Large intestine (tissue), 12 donors: ENCODE data around the gene RRN3. TPM values are rescaled to one million over a fixed set of nuclear protein-coding genes. Genes with fewer than 3 reads are reported as not detected.
A peak's percentile ranks its signal among the peaks of the same experiment; 100 is the strongest.
"Not testable (repeated sequence)": the region's sequence is repeated elsewhere in the genome, so short reads cannot be mapped to it uniquely, and the experiment has no call there.

Experiments used
- DNase-seq, 2 donors: peaks; one replicate each; pipeline versions ENCODE4 v3.0.0 to v3.0.0-alpha.2; 2013
- H3K27ac ChIP-seq: one replicate; pipeline ENCODE4 v1.5.1; 2013; ENCODE audit warnings: low read length
- H3K27me3 ChIP-seq: 2 replicates; pipeline ENCODE4 v1.6.1; 2013; ENCODE audit warnings: low read length; ENCODE audit not compliant: control insufficient read depth, insufficient read depth
- H3K36me3 ChIP-seq: 2 replicates; pipeline ENCODE4 v1.6.1; 2013; ENCODE audit warnings: low read length; ENCODE audit not compliant: control insufficient read depth, insufficient read depth
- H3K4me1 ChIP-seq: one replicate; pipeline ENCODE4 v1.6.1; 2013; ENCODE audit warnings: low read length; ENCODE audit not compliant: control insufficient read depth, insufficient read depth
- H3K4me3 ChIP-seq: one replicate; pipeline ENCODE4 v1.5.1; 2013; ENCODE audit warnings: low read length
- H3K9me3 ChIP-seq: one replicate; pipeline ENCODE4 v1.6.1; 2013; ENCODE audit warnings: mild to moderate bottlenecking, low read depth, low read length, moderate library complexity; ENCODE audit not compliant: control insufficient read depth
- WGBS: methylation state at CpG from one replicate; pipeline ENCODE4 v1.1.5; 2013; ENCODE audit warnings: low lambda C conversion rate; ENCODE audit not compliant: insufficient coverage; 5-methylcytosine and 5-hydroxymethylcytosine counted together
- long read RNA-seq, 11 donors: transcript quantifications; one replicate each; lab custom pipeline, GENCODE V29; 2026
- polyA plus RNA-seq: library from polyadenylated mRNA; unstranded; fragments of 120-200 nt; gene quantifications from one replicate; pipeline ENCODE4 v1.2.1, GENCODE V29; 2013

RRN3 gene, protein sequence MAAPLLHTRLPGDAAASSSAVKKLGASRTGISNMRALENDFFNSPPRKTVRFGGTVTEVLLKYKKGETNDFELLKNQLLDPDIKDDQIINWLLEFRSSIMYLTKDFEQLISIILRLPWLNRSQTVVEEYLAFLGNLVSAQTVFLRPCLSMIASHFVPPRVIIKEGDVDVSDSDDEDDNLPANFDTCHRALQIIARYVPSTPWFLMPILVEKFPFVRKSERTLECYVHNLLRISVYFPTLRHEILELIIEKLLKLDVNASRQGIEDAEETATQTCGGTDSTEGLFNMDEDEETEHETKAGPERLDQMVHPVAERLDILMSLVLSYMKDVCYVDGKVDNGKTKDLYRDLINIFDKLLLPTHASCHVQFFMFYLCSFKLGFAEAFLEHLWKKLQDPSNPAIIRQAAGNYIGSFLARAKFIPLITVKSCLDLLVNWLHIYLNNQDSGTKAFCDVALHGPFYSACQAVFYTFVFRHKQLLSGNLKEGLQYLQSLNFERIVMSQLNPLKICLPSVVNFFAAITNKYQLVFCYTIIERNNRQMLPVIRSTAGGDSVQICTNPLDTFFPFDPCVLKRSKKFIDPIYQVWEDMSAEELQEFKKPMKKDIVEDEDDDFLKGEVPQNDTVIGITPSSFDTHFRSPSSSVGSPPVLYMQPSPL
- 41.7 TPM for polyA plus RNA-seq
- long read RNA-seq, donor 1, partial matches to known transcripts: 0 of 4 reads
- long read RNA-seq, donor 1, other reads (novel, unspliced or antisense): 0 of 4 reads
- long read RNA-seq, donor 2, transcript RRN3-201 (18 exons, 3,762 nt): major isoform, 7 of 8 reads
- long read RNA-seq, donor 2, partial matches to known transcripts: 0 of 8 reads
- long read RNA-seq, donor 2, other reads (novel, unspliced or antisense): 0 of 8 reads
- long read RNA-seq, donor 3: 0 reads
- long read RNA-seq, donor 4: 0 reads
- long read RNA-seq, donor 5, partial matches to known transcripts: 0 of 4 reads
- long read RNA-seq, donor 5, other reads (novel, unspliced or antisense): 0 of 4 reads
- long read RNA-seq, donor 6, transcript RRN3-201 (18 exons, 3,762 nt): major isoform, 8 of 63 reads
- long read RNA-seq, donor 6, partial matches to known transcripts: 13 of 63 reads
- long read RNA-seq, donor 6, other reads (novel, unspliced or antisense): 41 of 63 reads
- long read RNA-seq, donor 7, partial matches to known transcripts: 0 of 3 reads
- long read RNA-seq, donor 7, other reads (novel, unspliced or antisense): 0 of 3 reads
- long read RNA-seq, donor 8, transcript RRN3-201 (18 exons, 3,762 nt): major isoform, 5 of 92 reads
- long read RNA-seq, donor 8, partial matches to known transcripts: 46 of 92 reads
- long read RNA-seq, donor 8, other reads (novel, unspliced or antisense): 40 of 92 reads
- long read RNA-seq, donor 9, partial matches to known transcripts: 190 of 215 reads
- long read RNA-seq, donor 9, other reads (novel, unspliced or antisense): 20 of 215 reads
- long read RNA-seq, donor 10, transcript RRN3-201 (18 exons, 3,762 nt): major isoform, 8 of 66 reads
- long read RNA-seq, donor 10, partial matches to known transcripts: 18 of 66 reads
- long read RNA-seq, donor 10, other reads (novel, unspliced or antisense): 39 of 66 reads
- long read RNA-seq, donor 11, partial matches to known transcripts: 7 of 9 reads
- long read RNA-seq, donor 11, other reads (novel, unspliced or antisense): 0 of 9 reads

DNA sequence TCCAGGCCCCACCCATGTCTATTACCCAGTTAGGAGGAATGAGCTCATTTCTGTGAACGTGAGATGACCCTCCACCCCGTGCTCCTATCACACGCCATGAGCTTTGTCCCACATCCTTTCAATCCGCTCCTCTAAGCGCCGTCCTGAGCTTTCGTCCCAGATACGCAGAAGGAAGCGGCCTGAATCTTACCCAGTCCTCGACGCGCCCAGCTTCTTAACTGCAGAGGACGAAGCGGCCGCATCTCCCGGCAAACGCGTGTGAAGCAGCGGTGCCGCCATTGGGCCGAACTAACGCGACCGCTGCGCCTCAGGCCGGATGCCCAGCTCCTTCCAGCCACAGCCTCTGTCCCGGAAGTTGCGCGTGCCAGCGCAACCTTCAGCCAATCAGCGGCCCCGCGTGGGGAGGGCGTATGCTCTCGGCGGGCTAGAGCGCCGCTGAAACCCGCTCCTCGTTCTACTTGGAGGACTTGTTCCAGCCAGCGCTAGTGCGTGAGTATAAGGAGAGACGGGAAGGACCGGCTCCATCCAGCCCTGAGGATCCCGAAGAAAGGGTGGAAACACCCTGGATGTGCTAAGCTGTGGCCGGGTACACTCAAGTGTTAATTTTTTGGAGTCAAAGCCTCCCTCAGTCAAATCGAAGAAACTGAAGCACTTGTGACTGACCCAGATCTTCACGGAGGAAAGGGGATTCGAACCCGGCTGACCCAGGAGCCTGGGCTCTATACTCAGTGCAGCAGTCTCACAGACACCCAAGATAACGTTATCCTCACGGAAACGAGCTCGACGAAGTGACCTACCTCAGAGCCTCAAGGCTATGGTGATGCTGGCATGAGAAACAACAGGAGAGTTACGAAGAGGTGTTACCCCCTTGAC lies at the start of gene RRN3:
RRN3 (minus strand) TSS at position 318 of the 873 bp plus-strand sequence; CDS start at position 279, 39 bp downstream.
- H3K27ac ChIP-seq: peak within 1 kb of the TSS; percentile 88
- not testable (repeated sequence) for H3K36me3 ChIP-seq, H3K27me3 ChIP-seq, H3K9me3 ChIP-seq, H3K4me1 ChIP-seq
- DNase-seq: peak; percentile 93 to 95
- no CpG with 5 or more reads among the region's 56 CpGs for WGBS
- H3K4me3 ChIP-seq: peak within 1 kb of the TSS; percentile 61

DNA sequence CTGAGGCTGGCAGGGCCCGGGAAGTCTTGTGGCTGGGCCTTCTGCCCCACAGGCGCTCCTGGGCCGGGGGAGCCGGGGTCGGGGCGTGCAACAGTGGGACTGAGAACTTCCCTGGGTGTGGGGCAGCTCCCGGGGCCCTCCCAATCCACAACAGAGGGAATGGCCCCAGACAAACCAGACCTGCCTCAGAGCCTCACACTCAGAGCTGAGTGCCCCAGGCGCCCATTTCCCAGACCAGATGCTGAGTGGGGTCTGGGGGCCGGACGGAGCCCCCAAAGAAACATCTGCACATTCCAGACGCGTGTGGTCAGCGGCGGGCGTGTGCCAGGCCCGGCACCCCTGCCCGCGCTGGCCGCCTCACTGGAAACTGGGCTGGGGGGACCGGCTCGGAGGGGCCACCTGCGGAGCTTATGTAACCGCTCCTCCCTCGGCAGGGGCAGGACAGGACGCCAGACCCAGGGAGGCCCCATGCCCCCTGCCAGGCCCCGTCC lies 49.6 kb upstream of the RRN3 start:
- H3K4me1 ChIP-seq, DNase-seq, H3K9me3 ChIP-seq, H3K27me3 ChIP-seq, H3K4me3 ChIP-seq, H3K36me3 ChIP-seq: not testable (repeated sequence)
- peak overlapping the region; percentile 48 for H3K27ac ChIP-seq
- no CpG with 5 or more reads among the region's 26 CpGs for WGBS

DNA sequence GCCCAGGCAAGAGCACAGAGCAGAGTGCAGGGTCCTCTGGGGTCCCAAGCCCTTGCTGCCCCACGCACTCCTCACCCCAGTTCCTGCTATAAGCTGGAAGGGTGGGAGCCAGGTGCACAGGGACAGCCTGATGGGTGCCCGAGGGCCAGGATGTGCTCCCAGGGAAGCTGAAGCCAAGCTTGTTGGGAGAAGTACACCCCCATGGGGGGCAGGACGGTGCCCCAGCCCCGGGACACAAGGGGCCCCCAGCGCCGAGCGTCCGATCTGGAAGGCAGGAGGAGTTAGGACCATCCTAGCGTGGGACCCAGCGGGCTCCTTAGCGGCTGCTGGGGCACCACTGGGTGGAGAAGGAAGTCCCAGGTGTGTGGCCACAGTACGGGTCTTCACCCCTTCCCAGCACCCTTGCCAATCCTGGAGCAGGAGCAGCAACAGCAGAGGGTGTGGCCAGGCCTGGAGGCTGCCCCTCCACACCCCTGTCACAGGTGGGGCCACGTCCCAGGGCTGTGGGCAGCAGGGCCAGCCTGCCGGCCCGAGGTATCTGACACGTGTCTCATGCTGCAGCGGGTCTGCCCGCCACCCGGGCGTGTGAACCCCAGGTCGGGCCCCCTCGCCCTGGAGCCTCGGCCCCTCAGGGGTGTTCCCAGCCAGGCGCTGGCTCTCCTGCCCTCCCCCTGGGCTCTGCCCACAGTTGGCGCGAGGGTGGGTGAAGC lies 49.0 kb upstream of the RRN3 start:
- not testable (repeated sequence) for H3K27ac ChIP-seq, H3K27me3 ChIP-seq, H3K4me1 ChIP-seq, H3K9me3 ChIP-seq, DNase-seq, H3K36me3 ChIP-seq, H3K4me3 ChIP-seq
- no CpG with 5 or more reads among the region's 26 CpGs for WGBS

DNA sequence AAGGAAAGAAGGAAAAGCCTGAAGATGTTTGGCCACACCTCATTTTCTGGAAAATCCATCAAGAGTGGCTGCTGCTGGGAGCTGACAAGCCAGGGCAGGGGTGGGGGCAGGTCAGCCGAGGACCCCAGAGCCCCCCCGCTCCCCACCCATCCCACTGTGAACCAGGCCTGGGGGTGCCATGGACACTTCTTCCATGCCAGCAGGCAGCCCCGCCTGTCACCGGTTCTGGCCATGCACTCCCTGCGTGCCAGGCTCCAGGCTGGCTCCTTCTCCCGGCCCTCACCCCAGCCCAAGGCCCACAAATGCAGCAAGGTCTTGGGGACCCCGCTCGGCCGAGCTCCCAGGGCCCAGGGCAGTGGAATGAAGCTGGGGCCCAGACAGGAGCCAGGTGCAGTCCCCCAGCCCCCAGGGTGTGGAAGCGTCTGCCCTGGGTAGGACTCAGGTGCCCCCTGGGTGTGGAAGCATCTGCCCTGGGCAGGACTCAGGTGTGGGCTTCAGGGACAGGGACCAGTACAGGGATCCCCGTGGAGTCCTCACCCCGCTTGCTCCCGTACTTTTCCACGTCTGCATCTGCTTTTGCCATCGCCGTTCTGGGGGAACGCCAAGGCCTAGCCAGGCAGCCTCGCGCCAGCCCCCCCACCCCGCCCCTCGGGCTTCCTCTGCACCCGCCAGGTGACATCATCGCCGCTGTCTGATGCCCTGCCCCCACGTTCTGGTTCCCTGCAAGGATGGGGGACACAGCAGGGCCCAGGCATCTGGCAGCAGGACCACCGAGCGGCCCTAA lies 48.2 kb upstream of the RRN3 start:
- H3K27ac ChIP-seq: not testable (repeated sequence)

DNA sequence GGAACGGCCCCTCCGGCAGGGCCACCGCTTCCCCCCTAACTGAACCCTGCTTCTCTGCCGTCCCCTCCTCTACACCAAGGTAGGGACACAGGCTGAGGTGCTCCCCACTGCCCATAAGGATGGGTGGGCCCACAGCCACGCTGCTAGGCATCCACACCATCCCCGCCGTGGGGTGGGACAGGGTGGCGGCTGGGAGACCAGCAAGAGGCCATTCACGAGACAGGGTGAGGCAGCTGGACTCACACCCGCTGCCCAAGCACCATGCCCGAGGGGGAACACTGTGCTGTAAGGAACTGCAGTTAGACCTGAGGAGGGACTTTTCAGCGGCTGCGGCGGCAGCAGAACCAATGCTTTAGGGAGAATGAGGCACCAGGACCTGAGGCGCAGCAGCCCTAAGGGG lies 47.5 kb upstream of the RRN3 start:
- H3K27ac ChIP-seq: no peak overlapping the region
- H3K36me3 ChIP-seq: no peaks in the 10 kb centered on the region
- no peak for DNase-seq
- no peak overlapping the region for H3K4me3 ChIP-seq
- H3K9me3 ChIP-seq: no peaks in the 10 kb centered on the region
- no CpG with 5 or more reads among the region's 15 CpGs for WGBS
- peaks cover 8% of the 10 kb centered on the region for H3K4me1 ChIP-seq
- no peaks in the 10 kb centered on the region for H3K27me3 ChIP-seq

More for the DNA sequence above, 48.2 kb upstream of the RRN3 start:
- not testable (repeated sequence) for H3K4me1 ChIP-seq, H3K4me3 ChIP-seq, H3K9me3 ChIP-seq, H3K36me3 ChIP-seq, DNase-seq, H3K27me3 ChIP-seq
- no CpG with 5 or more reads among the region's 27 CpGs for WGBS

DNA sequence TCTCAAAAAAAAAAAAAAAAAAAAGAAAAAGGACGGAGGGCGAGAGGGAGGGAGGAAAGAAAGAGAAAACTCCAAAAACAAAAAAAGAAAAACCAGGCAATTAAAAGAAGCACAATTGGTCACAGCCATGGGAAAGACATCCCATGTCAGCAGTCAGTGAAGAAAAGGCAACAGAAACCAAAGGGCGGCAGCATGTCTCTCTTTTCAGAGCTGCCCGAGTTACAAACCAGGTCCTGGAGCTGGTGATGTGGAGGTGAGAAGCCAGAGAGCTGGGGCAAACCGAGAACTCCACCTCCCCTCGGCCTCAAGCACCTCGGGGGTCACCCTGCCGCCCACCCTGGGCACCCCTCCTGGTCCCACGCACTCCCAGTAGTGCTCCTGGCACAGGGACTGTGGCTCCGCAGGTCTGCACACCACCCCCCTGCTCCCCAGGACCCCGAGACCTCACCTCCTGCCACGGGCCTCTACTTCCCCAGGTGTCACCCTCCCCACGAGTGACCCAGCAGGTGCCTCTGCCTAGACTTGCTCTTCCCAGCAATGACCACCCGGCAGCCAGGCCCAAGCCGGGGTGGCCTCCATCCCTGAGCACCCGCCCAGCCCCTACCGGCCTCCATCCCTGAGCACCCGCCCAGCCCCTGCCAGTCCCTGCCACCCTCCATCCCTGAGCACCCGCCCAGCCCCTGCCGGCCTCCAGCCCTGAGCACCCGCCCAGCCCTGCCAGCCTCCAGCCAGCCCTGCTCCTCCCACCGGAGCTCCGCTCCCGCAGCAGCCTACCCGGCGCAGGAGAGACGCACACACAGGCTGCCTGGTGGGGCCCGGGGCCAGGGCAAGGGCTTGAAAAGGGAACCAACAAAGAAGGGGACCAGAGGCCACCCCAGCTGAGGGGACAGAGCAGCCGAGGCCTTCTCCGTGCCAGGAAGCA lies 46.6 kb upstream of the RRN3 start:
- DNase-seq, H3K4me3 ChIP-seq: not testable (repeated sequence)

DNA sequence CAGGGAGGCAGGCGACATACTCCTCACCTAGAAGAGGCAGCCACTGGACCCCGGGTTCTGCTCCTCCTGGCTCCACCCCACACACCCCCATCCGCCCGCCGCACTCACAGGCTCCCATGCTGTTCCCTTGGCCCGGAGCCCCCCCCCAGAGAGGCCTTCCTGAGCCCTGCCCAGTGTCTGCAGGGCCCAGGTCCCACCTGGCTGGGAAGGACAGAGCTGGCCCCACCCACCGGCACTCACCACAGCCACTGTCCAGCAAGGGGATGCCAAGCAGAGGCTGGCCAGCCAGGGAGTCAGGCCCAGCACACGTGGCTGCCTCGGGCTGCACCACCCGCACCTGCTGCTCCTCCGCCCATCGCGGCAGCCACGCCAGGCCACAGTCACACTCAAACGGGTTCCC lies 43.4 kb upstream of the RRN3 start:
- DNase-seq, H3K9me3 ChIP-seq: not testable (repeated sequence)
- WGBS: no CpG with 5 or more reads among the region's 15 CpGs

More for the DNA sequence above, 46.6 kb upstream of the RRN3 start:
- H3K36me3 ChIP-seq, H3K27me3 ChIP-seq, H3K27ac ChIP-seq, H3K4me1 ChIP-seq, H3K9me3 ChIP-seq: not testable (repeated sequence)
- no CpG with 5 or more reads among the region's 30 CpGs for WGBS

More for the DNA sequence above, 43.4 kb upstream of the RRN3 start:
- H3K4me3 ChIP-seq, H3K36me3 ChIP-seq, H3K27ac ChIP-seq, H3K27me3 ChIP-seq, H3K4me1 ChIP-seq: not testable (repeated sequence)
